WTC11 (cell line): ENCODE results near the gene IGSF9. TPM values are rescaled to one million over a fixed set of nuclear protein-coding genes. Genes with fewer than 3 reads are reported as not detected.

ENCODE experiments used
- ATAC-seq: fragments of 200-7000 bp; cut with Tn5 transposase; 2 replicates; pipeline ENCODE4 v1.10.0; 2021; ENCODE audit warnings: mild to moderate bottlenecking, moderate library complexity
- CTCF ChIA-PET: fragments of 300-600 bp; sonication (Branson Sonifier 250); formaldehyde crosslinking; loops from one replicate; lab custom pipeline; 2021; ENCODE audit warnings: antibody characterized with exemption; lab: Charles Lee
- POLR2A ChIA-PET: fragments of 350-600 bp; sonication (Branson Sonifier 250); formaldehyde crosslinking; loops from one replicate; lab custom pipeline; 2021; ENCODE audit warnings: antibody characterized with exemption; lab: Charles Lee
- DNase-seq: peaks from one replicate; pipeline ENCODE4 v3.0.0; 2021; ENCODE audit warnings: low spot score
- H3K27ac Mint-ChIP-seq: 2 replicates; pipeline ENCODE4 v1.8.0; 2021; ENCODE audit warnings: mixed read lengths
- H3K27me3 Mint-ChIP-seq: 2 replicates; pipeline ENCODE4 v1.8.0; 2021; ENCODE audit warnings: low read depth, mild to moderate bottlenecking, moderate library complexity, mixed read lengths
- H3K36me3 Mint-ChIP-seq: 2 replicates; pipeline ENCODE4 v1.8.0; 2021; ENCODE audit warnings: mixed read lengths
- H3K4me1 Mint-ChIP-seq: 2 replicates; pipeline ENCODE4 v1.8.0; 2022; ENCODE audit warnings: mixed read lengths
- H3K4me3 Mint-ChIP-seq: 2 replicates; pipeline ENCODE4 v1.8.0; 2021; ENCODE audit warnings: mild to moderate bottlenecking, moderate library complexity, mixed read lengths
- H3K9me3 Mint-ChIP-seq: 2 replicates; pipeline ENCODE4 v1.8.0; 2021; ENCODE audit warnings: mixed read lengths
- ATF1 ChIP-seq: sonication (generic); formaldehyde crosslinking; IDR thresholded peaks from 2 replicates; pipeline ENCODE4 v1.8.1; 2023; ENCODE audit warnings: mild to moderate bottlenecking, moderate library complexity, missing genetic modification reagents
- FOXJ3 ChIP-seq: sonication (generic); formaldehyde crosslinking; IDR thresholded peaks from 2 replicates; pipeline ENCODE4 v1.9.0; 2021; ENCODE audit warnings: missing genetic modification reagents, mild to moderate bottlenecking, borderline replicate concordance
- FOXP1 ChIP-seq: sonication (generic); formaldehyde crosslinking; IDR thresholded peaks from 2 replicates; pipeline ENCODE4 v1.8.0; 2022; ENCODE audit warnings: missing genetic modification reagents, mild to moderate bottlenecking, moderate library complexity, borderline replicate concordance
- GRHL2 ChIP-seq: fragments of 250-450 bp; sonication (Bioruptor Pico); IDR thresholded peaks from 2 replicates; pipeline ENCODE4 v1.8.0; 2022; ENCODE audit warnings: mild to moderate bottlenecking, moderate library complexity; ENCODE audit not compliant: insufficient replicate concordance, severe bottlenecking
- HMGA2 ChIP-seq: fragments of 250-450 bp; sonication (Bioruptor Pico); IDR thresholded peaks from 2 replicates; pipeline ENCODE4 v1.4.0; 2021; ENCODE audit warnings: mild to moderate bottlenecking, moderate library complexity
- JAZF1 ChIP-seq: fragments of 250-450 bp; sonication (Bioruptor Pico); IDR thresholded peaks from 2 replicates; pipeline ENCODE4 v1.9.0; 2021; ENCODE audit warnings: moderate library complexity, mild to moderate bottlenecking, inconsistent platforms
- NR3C1 ChIP-seq: sonication (generic); formaldehyde crosslinking; conservative IDR thresholded peaks from 2 replicates; pipeline ENCODE4 v1.8.1; 2023; ENCODE audit warnings: low read depth, mild to moderate bottlenecking, missing genetic modification reagents
- TEAD4 ChIP-seq: sonication (generic); formaldehyde crosslinking; IDR thresholded peaks from 2 replicates; pipeline ENCODE4 v1.8.0; 2022; ENCODE audit warnings: mild to moderate bottlenecking, missing genetic modification reagents
- ZNF671 ChIP-seq: fragments of 250-450 bp; sonication (Bioruptor Pico); IDR thresholded peaks from 2 replicates; pipeline ENCODE4 v1.8.0; 2021; ENCODE audit warnings: mild to moderate bottlenecking
- total RNA-seq: library from RNA; stranded (reverse); gene quantifications from 3 replicates; pipeline ENCODE4 v1.2.3, GENCODE V29; 2021
- TF ChIP-seq, protein P1 (sequence below): sonication (generic); formaldehyde crosslinking; IDR thresholded peaks from 2 replicates; pipeline ENCODE4 v1.8.1; 2023; ENCODE audit warnings: mild to moderate bottlenecking, missing genetic modification reagents, moderate library complexity
- TF ChIP-seq, protein P2 (sequence below): fragments of 200-600 bp; IDR thresholded peaks from 2 replicates; pipeline ENCODE4 v1.8.0; 2022; ENCODE audit warnings: antibody characterized with exemption
- TF ChIP-seq, protein P3 (sequence below): sonication (generic); formaldehyde crosslinking; IDR thresholded peaks from 2 replicates; pipeline ENCODE4 v1.8.1; 2023; ENCODE audit warnings: mild to moderate bottlenecking, missing genetic modification reagents
- TF ChIP-seq, protein P4 (sequence below): sonication (generic); formaldehyde crosslinking; IDR thresholded peaks from 2 replicates; pipeline ENCODE4 v1.8.0; 2022; ENCODE audit warnings: mild to moderate bottlenecking, missing genetic modification reagents
- TF ChIP-seq, protein P5 (sequence below): sonication (generic); formaldehyde crosslinking; IDR thresholded peaks from 2 replicates; pipeline ENCODE4 v1.8.1; 2023; ENCODE audit warnings: mild to moderate bottlenecking, moderate library complexity, missing genetic modification reagents
- TF ChIP-seq, protein P6 (sequence below): fragments of 250-450 bp; sonication (Bioruptor Pico); IDR thresholded peaks from 2 replicates; pipeline ENCODE4 v1.9.0; 2021; ENCODE audit warnings: mild to moderate bottlenecking, borderline replicate concordance

Gene IGSF9
- total RNA-seq, 1 experiment from 2014 or later = 16.4 TPM

DNA sequence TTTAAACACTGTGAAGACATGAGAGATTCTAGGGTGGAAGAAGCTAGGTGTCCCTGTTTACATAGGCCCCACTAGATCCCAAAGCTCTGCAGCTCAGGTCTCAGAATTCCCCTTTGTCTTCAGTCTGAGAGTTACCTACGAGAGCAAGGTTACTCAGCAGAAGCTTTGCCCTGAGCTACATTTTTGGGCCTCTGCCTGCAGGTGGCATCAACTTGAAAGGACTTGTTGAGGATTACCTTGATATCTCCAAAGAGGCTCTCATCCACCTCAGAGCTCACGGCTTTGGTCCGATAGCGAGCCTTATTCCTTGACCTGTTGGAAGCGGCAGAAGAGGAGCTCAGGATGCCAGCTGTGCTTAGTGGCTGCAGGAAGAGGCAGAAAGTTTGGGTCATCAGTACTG lies 52.5 kb downstream of the IGSF9 start (continued):
- no peak for TF ChIP-seq ATF1 (CRISPR knock-in tag)

DNA sequence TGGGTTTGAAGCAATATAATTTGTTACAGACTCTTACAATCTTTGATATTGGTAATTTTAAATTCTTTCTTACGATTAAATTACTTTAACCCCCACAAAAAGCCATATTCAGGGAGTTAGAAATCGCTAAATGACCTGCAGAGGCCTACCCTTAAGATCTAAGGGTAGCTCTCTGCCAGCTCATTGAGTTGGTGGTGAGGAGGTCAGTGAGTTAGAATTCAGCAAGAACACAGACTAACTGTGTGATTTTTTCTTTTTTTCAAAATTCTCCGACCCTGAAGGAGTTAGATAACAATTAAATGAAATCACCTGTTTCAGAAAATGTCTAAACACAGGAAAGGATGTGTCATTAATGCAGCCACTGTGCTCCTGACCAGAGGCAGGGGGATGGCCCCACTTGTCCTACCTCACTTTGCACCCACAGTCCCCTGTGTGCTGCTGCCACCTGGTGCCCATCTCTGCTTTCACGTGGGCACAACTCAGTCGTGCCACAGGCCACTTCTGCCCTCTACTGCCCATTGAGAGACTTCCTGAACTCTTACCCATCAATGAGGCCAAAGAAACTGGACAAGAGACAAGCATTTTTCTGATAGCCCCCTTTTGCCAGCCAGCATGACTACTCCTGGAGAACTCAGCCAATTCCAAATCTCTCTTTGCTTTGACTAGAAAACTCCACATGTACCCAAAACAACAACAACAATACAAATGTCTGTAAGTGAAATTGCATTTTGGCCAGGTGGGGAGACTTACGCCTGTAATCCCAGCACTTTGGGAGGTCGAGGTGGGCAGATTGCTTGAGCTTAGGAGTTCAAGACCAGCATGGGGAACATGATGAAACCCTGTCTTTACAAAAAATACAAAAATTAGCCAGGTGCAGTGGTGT lies 53.9 kb downstream of the IGSF9 start:
- ChIA-PET CTCF (interaction anchor here (0.6 to 11.5 kb wide), 37 partner anchors 9 to 694 kb away, joined by 3 to 188 read pairs (median 5); partner anchors contain the start of genes CFAP45, DUSP23 and FCRL6), POLR2A (interaction anchor here (0.8 kb wide), 1 partner anchor 80 kb away, joined by 4 read pairs; no protein-coding TSS in a partner anchor)
- Mint-ChIP-seq H3K9me3 (no peaks in the 10 kb centered on the region), H3K4me3 (no peak overlapping the region), H3K27ac (no peak overlapping the region), H3K36me3 (no peaks in the 10 kb centered on the region), H3K27me3 (peaks cover 2% of the 10 kb centered on the region; the same call in 1 of the 2 replicates), H3K4me1 (peaks cover 9% of the 10 kb centered on the region)
- ATAC-seq = peak; percentile 93
- peak; percentile 82 for DNase-seq
- TF ChIP-seq, protein P1, sequence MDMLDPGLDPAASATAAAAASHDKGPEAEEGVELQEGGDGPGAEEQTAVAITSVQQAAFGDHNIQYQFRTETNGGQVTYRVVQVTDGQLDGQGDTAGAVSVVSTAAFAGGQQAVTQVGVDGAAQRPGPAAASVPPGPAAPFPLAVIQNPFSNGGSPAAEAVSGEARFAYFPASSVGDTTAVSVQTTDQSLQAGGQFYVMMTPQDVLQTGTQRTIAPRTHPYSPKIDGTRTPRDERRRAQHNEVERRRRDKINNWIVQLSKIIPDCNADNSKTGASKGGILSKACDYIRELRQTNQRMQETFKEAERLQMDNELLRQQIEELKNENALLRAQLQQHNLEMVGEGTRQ (CRISPR knock-in tag) = peak; percentile 56
- no peak for TF ChIP-seq ZNF671 (CRISPR knock-in tag)
- TF ChIP-seq JAZF1 (CRISPR knock-in tag) = no peak
- TF ChIP-seq, protein P2, sequence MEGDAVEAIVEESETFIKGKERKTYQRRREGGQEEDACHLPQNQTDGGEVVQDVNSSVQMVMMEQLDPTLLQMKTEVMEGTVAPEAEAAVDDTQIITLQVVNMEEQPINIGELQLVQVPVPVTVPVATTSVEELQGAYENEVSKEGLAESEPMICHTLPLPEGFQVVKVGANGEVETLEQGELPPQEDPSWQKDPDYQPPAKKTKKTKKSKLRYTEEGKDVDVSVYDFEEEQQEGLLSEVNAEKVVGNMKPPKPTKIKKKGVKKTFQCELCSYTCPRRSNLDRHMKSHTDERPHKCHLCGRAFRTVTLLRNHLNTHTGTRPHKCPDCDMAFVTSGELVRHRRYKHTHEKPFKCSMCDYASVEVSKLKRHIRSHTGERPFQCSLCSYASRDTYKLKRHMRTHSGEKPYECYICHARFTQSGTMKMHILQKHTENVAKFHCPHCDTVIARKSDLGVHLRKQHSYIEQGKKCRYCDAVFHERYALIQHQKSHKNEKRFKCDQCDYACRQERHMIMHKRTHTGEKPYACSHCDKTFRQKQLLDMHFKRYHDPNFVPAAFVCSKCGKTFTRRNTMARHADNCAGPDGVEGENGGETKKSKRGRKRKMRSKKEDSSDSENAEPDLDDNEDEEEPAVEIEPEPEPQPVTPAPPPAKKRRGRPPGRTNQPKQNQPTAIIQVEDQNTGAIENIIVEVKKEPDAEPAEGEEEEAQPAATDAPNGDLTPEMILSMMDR = peak; percentile 79
- no peak for TF ChIP-seq FOXP1 (CRISPR knock-in tag)

DNA sequence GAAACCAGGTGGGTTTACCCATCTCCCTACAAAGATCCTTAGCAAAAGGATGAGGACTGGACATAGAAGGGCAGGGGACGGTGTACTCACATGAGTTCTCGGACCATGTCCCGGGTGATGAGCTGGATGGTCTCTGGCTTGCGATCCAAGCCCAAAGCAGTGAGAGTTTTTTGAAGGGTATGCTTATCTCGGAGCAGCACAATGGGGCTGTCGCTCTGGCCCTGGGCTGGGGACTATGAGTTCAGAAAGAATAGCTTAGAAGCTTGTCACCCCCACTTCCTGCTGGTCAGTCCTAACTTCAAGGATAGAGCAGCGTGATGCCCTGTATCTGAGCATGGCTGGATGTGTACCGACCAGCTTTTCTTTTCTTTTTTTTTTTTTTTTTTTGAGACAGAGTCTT lies 55.0 kb downstream of the IGSF9 start:
- CTCF ChIA-PET = interaction anchor here (0.6 to 11.5 kb wide), 20 partner anchors 17 to 693 kb away, joined by 3 to 188 read pairs (median 7); partner anchors contain the start of genes DUSP23 and FCRL6
- no peak overlapping the region for H3K4me3 Mint-ChIP-seq
- TF ChIP-seq FOXJ3 (CRISPR knock-in tag) = no peak
- TF ChIP-seq TEAD4 = no peak
- TF ChIP-seq, protein P3, sequence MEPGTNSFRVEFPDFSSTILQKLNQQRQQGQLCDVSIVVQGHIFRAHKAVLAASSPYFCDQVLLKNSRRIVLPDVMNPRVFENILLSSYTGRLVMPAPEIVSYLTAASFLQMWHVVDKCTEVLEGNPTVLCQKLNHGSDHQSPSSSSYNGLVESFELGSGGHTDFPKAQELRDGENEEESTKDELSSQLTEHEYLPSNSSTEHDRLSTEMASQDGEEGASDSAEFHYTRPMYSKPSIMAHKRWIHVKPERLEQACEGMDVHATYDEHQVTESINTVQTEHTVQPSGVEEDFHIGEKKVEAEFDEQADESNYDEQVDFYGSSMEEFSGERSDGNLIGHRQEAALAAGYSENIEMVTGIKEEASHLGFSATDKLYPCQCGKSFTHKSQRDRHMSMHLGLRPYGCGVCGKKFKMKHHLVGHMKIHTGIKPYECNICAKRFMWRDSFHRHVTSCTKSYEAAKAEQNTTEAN (CRISPR knock-in tag) = no peak
- TF ChIP-seq, protein P2 = no peak
- TF ChIP-seq, protein P4, sequence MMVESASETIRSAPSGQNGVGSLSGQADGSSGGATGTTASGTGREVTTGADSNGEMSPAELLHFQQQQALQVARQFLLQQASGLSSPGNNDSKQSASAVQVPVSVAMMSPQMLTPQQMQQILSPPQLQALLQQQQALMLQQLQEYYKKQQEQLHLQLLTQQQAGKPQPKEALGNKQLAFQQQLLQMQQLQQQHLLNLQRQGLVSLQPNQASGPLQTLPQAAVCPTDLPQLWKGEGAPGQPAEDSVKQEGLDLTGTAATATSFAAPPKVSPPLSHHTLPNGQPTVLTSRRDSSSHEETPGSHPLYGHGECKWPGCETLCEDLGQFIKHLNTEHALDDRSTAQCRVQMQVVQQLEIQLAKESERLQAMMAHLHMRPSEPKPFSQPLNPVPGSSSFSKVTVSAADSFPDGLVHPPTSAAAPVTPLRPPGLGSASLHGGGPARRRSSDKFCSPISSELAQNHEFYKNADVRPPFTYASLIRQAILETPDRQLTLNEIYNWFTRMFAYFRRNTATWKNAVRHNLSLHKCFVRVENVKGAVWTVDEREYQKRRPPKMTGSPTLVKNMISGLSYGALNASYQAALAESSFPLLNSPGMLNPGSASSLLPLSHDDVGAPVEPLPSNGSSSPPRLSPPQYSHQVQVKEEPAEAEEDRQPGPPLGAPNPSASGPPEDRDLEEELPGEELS (CRISPR knock-in tag) = no peak
- no peak for TF ChIP-seq GRHL2 (CRISPR knock-in tag)
- TF ChIP-seq, protein P5, sequence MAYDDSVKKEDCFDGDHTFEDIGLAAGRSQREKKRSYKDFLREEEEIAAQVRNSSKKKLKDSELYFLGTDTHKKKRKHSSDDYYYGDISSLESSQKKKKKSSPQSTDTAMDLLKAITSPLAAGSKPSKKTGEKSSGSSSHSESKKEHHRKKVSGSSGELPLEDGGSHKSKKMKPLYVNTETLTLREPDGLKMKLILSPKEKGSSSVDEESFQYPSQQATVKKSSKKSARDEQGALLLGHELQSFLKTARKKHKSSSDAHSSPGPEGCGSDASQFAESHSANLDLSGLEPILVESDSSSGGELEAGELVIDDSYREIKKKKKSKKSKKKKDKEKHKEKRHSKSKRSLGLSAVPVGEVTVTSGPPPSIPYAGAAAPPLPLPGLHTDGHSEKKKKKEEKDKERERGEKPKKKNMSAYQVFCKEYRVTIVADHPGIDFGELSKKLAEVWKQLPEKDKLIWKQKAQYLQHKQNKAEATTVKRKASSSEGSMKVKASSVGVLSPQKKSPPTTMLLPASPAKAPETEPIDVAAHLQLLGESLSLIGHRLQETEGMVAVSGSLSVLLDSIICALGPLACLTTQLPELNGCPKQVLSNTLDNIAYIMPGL (CRISPR knock-in tag) = no peak
- TF ChIP-seq HMGA2 (CRISPR knock-in tag) = no peak
- TF ChIP-seq, protein P6, sequence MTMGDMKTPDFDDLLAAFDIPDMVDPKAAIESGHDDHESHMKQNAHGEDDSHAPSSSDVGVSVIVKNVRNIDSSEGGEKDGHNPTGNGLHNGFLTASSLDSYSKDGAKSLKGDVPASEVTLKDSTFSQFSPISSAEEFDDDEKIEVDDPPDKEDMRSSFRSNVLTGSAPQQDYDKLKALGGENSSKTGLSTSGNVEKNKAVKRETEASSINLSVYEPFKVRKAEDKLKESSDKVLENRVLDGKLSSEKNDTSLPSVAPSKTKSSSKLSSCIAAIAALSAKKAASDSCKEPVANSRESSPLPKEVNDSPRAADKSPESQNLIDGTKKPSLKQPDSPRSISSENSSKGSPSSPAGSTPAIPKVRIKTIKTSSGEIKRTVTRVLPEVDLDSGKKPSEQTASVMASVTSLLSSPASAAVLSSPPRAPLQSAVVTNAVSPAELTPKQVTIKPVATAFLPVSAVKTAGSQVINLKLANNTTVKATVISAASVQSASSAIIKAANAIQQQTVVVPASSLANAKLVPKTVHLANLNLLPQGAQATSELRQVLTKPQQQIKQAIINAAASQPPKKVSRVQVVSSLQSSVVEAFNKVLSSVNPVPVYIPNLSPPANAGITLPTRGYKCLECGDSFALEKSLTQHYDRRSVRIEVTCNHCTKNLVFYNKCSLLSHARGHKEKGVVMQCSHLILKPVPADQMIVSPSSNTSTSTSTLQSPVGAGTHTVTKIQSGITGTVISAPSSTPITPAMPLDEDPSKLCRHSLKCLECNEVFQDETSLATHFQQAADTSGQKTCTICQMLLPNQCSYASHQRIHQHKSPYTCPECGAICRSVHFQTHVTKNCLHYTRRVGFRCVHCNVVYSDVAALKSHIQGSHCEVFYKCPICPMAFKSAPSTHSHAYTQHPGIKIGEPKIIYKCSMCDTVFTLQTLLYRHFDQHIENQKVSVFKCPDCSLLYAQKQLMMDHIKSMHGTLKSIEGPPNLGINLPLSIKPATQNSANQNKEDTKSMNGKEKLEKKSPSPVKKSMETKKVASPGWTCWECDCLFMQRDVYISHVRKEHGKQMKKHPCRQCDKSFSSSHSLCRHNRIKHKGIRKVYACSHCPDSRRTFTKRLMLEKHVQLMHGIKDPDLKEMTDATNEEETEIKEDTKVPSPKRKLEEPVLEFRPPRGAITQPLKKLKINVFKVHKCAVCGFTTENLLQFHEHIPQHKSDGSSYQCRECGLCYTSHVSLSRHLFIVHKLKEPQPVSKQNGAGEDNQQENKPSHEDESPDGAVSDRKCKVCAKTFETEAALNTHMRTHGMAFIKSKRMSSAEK = no peak
- no peak for TF ChIP-seq NR3C1 (CRISPR knock-in tag)

More for the DNA sequence above, 55.0 kb downstream of the IGSF9 start:
- peaks cover 2% of the 10 kb centered on the region; the same call in 1 of the 2 replicates for H3K27me3 Mint-ChIP-seq
- POLR2A ChIA-PET = interaction anchor here (0.8 kb wide), 1 partner anchor 79 kb away, joined by 4 read pairs; no protein-coding TSS in a partner anchor
- ATAC-seq = no peak
- no peak for DNase-seq
- no peaks in the 10 kb centered on the region for H3K36me3 Mint-ChIP-seq
- H3K9me3 Mint-ChIP-seq = no peaks in the 10 kb centered on the region
- peaks cover 9% of the 10 kb centered on the region for H3K4me1 Mint-ChIP-seq
- no peak overlapping the region for H3K27ac Mint-ChIP-seq
